T-helper 2 cell treated with Interferon-gamma antibody and Interleukin-4, amounts not matched to agents 100 ng/mL and 5 ng/mL, for 36 hours (primary cell): ENCODE data around the gene ATP9A. TPM values are rescaled to one million over a fixed set of nuclear protein-coding genes. Genes with fewer than 3 reads are reported as not detected.
"Not testable (repeated sequence)": the region's sequence is repeated elsewhere in the genome, so short reads cannot be mapped to it uniquely, and the experiment has no call there.

ENCODE experiments used
- intact Hi-C: fragments of 100-400 bp; cut with micrococcal nuclease; formaldehyde crosslinking; loops from one replicate; pipeline ENCODE4 v1.15.1; 2023
- total RNA-seq: library from RNA; stranded (reverse); gene quantifications from 2 replicates; pipeline ENCODE4 v1.2.3, GENCODE V29; 2022

ATP9A gene
- total RNA-seq, 1 donor from 2014 or later = 1.1 TPM

DNA sequence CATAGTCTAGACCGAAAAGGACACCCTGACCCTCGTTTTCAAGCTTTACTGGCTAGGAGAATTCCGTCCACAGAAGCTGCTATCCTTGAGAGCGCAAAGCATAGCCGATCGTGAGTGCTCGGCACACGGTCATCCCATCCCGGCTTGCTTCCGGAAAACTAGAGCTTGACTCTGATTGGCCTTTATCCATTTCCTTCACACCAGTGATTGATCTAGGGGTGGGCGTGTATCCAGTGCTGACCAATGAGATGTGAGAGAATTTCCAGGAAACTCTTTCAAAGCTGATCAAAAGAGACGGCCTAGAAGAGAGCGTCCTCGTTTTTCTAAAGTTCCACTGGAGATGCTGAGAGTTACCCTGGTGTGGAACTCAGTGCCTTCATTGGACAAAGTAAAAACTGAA, 184.7 kb downstream of the ATP9A start:
- intact Hi-C loops = no loop called here

DNA sequence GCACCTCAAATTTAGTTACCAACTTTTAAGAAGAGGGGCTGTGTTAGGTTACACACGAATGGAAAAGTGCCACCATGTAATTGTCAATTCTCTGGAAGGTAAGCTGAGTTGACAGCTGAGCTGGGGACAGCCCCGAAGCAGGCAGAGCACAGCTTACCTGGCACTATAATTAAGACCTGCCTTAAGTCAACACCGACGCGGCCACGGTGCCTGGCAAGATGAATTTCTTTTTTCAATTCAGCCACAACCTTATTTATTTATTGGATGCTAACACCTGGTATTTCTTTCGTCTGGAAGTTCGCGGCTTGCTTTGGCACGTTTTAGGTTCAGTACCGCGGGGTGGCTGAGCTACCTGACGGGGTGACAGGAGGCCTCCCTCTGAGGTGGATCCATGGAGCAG, 185.1 kb downstream of the ATP9A start:
- intact Hi-C loops = no loop called here

DNA sequence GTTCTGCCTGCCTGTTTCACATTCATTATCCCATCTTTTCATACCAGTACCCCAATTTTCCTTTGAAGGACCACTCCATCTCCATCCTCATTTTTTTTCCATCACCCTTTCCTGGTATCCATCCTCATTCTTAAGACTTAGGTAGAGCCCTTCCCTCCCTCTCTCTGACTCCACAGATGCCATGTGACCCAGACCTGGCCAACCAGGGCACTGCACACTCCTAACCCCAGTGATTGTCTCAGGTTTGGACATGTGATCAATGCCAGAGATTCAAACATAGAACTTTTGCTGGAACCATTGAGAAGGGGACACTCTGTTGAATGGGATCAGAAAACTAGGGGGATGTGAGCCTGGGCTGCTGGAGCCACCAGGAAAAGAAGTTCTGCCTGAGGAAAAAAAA, 186.6 kb downstream of the ATP9A start:
- intact Hi-C loops = no loop called here

DNA sequence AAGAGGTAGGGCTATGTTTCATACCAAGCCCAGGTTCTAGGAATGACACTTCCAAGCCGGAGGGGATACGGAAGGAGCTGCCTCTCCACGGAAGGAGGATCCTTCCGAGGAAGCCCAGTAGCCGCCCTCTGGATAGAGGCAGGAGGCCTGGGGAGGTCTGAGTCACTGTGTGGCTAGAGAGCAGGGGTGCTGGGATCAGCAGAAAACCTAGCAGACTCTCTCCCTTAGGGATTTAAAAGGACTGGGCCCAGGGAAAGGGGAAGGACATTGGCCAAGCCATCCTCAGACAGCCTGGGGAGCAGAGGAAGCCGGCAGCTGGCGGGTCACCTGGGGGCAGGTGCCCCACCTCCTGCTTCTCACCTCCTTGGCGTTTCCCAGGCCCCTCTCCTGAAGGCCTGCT, 189.1 kb downstream of the ATP9A start:
- intact Hi-C loops = no loop called here

DNA sequence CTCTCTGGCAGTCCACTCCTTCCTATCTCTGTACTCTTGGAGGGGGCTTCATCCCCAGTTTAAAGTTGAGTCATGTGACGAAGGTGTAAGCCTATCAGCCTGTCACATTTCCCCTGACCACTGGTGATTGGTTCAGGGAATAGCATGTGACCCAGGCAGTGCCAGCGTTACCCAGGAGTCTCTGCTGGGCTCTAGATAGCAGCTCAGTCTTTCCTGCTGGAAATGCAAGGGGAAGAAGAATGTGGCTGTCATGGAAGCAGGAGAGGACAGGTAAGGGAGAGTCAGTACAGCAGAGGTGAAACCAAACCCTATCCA, 190.1 kb downstream of the ATP9A start:
- intact Hi-C loops = no loop called here

DNA sequence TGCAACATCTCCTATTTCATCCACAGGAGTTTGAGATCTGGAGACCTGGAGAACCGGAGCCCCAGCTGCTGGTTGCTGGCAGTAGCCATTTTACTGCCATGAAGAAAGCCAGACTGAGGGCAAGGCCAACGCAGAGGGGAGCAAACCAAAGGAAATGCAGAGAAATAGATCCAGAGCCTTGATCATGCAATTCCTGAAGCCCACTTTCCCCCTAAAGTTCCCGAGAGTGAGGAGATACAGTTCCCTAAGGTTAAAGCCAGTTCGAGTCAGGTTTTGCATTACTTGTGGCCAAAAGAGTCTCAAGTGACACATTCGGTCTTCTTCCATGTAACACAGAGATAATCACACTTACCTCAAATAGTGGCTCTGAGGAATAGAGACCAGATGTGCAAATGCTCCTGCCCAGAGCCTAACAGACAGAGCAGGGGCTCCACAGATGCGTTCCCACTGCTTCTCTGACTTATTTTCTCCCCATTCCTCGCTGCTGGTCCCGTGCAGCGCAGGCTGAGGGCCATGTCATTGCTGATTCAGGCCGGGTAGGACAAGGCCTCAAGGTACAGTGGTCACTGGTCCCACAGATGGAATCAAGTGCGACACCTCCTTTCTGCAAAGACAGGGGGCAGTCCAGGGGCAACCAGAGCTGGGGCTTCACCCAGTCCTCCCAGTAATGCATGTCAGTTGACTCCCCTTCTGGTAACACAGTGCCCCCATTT, 190.6 kb downstream of the ATP9A start:
- intact Hi-C loops = no loop called here

DNA sequence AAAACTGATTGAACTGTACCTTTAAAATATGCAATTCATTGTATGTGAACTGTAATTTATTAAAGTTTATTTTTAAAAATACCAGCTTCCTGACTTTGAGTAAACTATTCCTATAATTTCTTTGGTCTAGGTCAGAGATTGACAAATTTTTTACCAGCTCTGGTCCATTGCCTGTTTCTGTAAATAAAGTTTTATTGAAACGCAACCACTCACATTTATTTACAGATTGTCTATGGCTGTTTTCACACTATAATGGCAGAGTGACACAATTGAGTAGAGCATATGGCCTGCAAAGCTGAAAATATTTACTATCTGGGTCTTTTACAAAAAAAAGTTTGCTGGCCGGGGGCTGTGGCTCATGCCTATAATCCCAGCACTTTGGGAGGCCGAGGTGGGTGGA, 192.7 kb downstream of the ATP9A start:
- intact Hi-C loops = no loop called here

DNA sequence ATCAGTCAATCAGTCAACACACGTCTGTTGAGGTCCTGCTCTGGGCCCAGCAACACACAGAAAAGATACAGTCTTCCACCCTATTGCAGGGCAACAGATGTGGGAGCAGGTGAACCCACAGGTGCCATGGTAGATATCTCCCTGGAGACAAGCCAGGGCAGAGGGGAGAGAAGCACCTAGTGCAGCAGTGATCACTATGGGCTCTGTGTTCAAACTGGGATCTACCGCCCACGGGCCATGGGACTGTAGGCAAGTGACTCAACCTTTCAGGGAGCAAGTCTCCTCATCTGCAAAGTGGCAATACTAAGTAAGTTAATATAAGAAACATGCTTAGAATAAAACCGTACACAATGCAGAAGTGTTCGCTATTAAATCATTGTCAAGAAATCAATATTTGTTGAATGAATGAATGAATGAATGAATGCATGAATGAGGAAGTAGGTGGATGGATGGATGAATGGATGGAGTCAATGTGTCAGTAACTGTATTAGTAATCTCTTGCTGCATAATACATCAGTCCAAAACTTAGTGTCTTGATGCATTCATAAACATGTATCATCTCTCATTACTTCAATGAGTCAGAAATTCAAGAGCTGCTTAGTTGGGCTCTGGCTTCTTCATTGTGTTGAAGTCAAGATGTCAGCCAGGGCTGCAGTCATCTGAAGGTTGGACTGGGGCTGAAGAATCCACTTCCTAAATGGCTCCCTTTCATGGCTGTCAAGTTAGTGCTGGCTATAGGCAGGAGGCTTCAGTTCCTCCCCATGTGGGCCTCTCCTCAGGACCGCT, 193.7 kb downstream of the ATP9A start:
- intact Hi-C loops = no loop called here

DNA sequence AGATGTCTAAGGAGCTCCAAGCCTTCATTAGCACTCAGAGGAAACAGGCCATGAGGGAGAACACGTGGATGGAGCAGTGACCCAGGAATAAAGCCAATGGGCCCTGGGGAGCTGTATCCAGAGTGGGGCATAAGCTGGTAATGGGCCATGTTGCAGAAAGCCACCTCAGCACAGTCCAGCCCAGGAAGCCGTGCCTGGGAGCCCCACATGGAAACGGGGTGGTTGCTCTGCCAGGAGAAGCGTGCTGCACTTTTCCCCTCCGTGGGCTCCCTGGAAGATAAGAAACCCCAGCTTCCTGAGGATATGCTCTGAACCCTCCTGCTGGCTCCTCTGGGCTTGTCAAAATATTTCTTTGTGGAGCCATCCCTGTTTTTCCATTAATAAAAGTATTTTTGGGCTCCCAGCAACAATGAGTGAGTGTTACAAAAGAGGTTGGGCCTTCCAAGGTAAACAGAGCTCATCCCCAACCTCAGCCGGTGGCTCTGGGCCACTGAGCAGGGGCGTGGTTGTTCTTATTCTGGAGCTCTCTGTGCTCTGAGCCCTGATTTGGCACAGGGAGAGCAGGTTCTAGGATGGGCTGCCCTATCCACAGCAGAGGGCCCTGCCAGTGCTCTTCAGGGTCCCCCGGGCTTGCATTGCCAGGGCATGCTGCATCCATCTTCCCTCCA, 194.5 kb downstream of the ATP9A start:
- intact Hi-C loops = no loop called here

DNA sequence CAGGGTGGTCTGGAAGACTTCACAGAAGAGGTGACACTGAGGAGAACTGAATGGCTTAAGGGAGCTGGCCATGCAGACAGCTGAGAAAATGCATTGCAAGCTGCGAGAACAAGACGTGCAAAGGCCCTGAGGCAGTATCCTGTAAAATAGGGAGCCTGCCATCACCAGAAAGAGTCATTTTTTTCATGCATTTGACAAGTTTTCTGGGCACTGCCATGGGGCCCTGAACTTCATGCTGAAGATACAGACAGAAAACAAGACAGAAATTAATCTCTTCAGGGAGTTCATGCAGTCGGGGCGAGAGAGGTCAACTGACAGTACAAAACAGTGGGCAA, 196.8 kb downstream of the ATP9A start:
- intact Hi-C loops = no loop called here

DNA sequence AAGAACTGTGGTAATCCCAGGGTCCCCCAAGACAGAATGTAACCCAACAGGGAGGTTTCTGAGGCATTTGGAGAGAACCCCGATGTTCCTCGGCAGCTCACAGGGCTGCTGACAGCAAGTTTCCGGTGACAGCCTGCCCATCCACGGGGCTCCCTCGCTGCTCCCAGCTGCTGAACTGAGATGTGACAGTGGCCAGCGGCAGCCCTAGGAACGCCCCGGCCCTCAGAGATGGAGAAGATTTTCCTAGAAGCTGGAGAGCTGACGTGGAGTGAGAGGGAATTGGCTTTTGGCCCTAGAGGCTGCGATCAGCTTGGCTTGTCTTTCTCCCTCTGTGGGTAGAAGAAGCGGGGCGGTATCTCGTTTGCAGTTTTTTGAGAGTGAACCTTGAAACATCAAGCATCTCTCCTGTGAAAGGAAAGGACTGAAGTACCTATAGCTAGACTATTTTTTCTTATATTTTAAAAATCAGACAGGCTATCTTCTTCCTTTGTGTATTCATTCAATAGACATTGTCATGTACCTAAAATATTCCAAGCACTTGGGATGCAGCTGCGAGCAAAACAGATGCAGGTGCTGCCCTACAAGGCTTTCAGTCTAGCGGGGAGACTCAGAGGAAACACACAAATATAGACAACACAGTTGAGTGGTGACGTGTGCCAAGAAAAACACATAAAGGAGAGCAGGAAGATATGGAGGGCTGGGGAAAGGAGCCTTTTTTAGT, 197.3 kb downstream of the ATP9A start:
- intact Hi-C loops = no loop called here

DNA sequence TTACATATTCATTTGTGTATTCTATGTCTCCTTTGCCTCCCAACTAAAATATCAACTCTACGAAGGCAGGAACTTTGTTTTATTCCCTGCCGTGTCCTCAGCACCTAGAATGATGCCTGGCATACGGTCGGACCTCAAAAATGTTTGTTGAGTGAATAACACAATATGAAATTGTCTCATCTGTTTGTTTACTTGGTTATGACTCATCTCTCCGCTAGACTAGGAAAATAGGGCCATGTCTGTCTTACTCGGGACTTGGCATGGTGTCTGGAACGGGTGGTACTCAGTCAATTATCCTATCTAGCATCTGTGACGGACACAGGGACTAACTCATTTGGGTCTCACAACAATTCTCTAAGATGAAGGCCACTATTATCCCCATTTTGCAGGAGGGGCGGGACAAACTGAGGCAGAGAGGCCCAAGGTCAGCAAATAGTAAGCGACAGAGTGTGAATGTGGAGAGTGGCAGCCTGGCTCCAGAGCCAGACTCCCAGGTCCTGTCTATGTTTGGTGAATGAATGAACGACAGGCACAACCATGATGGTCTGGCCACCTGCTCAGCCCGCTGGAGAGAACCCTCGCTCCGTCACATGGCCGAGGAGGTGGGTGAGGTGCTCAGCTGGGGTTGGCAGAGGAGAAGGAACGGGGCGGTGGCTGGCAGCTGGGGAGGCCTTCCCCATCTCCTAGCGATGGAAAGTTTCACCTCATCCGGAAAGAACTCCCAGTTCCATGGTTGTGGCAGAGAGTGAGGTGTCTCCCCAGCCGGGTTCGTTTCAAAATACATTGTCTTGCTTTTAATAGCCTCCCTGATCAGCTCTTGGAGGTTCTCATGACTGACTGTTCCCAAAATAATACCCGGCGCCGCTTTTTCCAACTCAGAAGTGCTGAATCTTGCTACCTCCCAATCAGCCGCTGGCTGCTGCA, 198.1 kb downstream of the ATP9A start:
- intact Hi-C loops = no loop called here

DNA sequence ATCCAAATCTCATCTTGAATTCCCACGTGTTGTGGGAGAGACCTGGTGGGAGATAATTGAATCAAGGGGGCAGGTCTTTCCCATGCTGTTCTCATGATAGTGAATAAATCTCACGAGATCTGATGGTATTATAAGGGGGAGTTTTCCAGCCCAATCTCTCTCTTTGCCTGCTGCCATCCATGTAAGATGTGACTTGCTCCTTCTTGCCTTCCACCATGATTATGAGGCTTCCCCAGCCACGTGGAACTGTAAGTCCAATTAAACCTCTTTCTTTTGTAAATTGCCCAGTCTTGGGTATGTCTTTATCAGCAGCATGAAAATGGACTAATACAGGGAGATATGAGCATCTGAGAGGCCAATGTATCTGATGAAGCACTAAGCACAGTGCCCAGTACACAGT, 199.7 kb downstream of the ATP9A start:
- intact Hi-C loops = not testable (repeated sequence)

DNA sequence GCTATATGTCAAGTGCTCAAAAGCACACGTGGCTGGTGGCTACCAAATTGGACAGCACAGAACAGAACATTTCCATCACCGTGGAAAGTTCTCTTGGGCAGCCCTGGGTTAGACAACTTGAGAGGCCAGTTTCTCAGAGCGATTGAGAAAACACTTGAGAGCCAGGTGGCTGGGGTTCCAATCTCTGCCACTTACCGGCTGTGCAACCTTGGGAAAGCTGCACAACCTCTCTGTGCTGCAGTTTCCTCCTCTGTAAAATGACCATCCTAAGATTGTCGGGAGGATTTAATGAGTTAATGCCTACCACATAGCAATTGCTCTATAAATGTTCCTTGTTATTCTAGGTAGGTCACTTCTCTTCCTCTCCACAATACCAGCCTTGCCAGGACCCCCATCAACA, 200.6 kb downstream of the ATP9A start:
- intact Hi-C loops = no loop called here

DNA sequence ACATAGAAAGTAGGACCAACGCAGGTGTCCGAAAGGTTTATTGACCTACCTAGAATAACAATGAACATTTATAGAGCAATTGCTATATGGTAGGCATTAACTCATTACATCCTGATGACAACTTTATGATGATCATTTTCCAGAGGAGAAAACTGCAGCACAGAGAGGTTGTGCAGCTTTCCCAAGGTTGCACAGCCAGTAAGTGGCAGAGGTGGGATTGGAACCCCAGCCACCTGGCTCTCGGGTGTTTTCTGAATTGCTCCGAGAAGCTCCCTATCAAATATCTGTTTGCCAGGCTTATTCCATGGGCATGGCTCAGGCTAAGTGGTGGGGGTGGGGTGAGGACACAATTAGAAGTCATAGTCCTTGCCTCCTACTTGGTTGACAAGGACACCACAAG, 201.6 kb downstream of the ATP9A start:
- intact Hi-C loops = no loop called here

DNA sequence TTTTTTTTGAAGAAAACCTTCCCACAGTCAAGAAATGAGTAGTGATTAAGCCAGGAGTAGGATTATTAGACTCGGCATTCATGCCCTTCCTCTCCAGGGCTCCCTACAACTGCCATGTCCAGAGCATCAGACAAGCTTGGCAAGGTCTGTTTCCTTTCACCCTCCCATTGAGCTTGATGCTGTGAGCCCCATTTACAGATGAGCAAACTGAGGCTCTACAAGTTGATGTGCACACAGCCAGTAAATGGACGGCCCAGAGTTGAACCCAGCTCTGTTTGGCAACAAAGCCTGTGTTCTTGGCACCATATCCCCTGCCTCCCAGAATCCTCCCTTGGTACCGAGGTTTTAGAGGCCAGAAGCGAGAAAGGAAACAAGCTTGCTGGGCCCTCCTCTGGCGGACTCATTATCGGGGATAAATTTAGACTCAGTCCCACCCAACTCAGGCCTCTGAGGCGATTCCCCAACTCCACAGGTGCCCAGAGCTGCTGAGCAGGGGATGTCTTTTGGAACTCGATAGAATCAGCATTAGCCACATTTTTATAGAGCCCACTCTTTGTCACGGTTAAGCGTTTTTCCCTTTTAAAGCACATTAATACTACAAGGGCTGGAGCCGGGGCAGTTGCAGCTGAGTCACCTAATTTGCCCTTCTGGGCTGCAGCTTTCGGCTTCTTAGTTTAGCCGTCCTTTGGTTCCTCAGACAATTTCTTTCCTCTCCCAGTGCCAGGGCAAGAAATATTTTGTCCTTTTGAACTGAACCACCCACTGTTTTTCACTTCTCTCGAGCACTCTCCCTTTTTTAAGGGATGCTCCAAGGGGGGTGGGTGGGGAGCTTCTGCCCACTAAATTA, 202.7 kb downstream of the ATP9A start:
- intact Hi-C loops = no loop called here

DNA sequence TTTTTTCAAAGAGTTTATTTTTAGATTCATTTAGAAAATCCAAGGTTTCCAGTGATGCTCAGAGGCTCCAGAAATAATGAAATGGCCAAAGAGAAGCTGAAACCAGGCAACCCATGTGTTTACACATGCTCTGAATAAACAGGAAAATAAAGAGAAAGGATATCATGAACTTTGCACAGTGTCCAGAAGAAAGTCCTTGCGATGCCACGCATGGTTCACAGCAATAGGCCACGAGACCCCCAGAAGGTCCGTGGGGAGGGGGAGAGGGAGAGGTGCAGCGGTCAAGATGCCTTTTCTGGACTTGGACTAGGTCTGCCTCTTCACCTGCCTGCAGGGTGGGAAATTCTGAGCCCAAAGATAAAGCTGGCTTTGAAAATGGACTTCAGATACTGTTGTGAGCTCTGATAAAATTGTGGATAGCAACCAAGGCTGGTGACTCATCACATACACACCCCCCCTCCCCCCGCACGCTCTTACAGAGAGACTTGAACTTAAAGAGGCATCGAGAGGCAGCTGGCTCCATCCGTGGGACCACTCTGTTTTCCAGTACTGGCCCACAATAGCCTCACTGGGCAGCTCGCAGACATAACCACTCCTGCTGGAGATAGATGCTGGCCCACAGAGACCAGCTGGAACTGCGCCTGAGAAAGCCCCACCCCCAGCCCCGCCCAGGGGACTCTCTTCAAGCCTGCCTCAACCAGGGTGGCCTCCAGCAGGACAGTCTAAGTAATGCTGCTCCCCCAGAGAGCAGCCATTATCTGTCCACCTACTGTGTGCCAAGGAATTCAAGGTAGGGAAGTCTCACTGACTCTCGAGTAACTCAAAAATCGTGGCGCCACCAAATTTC, 204.5 kb downstream of the ATP9A start:
- intact Hi-C loops = no loop called here

DNA sequence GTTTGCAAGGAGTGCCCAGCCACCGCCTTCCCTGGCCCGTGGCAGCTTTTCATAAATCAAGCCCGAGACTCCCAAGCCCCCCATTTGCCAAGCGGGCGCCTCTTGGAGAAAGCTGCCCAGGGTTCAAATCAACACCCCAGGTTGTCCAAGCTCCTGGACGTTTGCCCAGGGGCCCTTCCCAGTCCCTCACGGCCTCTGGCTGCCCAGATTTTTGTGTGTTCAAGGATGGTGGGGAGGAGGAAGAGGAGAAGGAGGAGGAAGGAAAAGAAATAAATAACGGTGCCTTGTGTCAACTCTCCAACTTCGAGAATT, 205.1 kb downstream of the ATP9A start:
- intact Hi-C loops = no loop called here
